ENCODE data around the gene ADGRB2.

The ADGRB2 gene

DNA sequence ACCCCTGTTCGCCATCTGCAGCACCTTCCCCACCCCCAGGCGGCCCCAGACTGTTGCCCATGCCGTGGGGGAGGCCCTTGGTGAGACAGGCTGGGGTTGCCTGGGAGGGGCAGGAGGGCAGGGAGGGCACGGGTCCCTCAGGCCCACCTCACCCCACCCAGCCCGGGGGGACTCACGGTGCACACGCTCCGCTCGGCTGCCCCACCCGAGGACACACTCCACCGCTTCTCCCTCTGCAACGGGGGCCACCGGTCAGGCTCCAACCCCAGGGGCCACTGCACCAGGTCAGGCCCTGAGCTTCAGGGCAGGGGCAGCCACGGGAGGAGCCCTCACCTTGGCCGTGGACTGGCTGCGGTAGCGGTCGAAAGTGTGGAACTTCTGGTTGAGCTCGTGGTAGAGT, 36.3 kb downstream of the ADGRB2 start:
- DNase-seq (ENCODE audit: low read depth, low spot score): no peak
- Histone ChIP-seq H3K9ac (ENCODE audit: insufficient read length, low read depth) (no peak overlapping the region), H3K36me3 (ENCODE audit: insufficient read depth, insufficient read length, low read length) (peaks cover 57% of the 10 kb centered on the region), H3K9me3 (ENCODE audit: insufficient read depth, low read length) (no peaks in the 10 kb centered on the region), H3K4me1 (ENCODE audit: insufficient read depth, insufficient read length) (peaks cover 11% of the 10 kb centered on the region), H3K4me3 (ENCODE audit: insufficient read length, low read depth) (no peak overlapping the region), H3K27me3 (ENCODE audit: insufficient read depth, insufficient read length) (no peaks in the 10 kb centered on the region)
- TF ChIP-seq SUZ12 (IDR thresholded peaks at IDR 0.05; ENCODE audit: extremely low read depth, insufficient read depth, insufficient read length) (no peak), YY1 (IDR thresholded peaks at IDR 0.05; ENCODE audit: insufficient read depth, insufficient read length) (no peak), ZNF274 (IDR thresholded peaks at IDR 0.05; ENCODE audit: low read depth, low read length) (no peak)

DNA sequence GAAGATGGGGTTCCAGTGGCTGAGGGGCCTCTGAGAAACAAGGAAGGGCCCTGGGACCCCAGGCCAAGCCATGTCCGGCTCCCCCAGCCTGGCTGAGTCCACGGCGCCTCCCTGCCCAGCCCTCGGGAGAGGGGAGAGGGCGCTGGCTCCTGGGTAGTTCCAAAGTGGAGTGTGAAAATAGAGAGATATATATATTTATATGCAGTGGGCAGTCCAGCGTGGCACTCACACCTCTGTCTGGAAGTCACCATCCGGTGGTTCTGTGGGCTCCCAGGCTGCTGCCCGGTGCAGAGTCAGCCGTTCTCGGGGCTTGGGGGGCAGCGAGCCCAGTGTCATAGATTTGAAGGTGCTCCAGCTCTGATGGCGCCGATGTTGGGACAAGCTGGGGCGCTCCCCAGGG, 36.9 kb downstream of the ADGRB2 start:
- TF ChIP-seq YY1 (IDR thresholded peaks at IDR 0.05; ENCODE audit: insufficient read depth, insufficient read length) (no peak), SUZ12 (IDR thresholded peaks at IDR 0.05; ENCODE audit: extremely low read depth, insufficient read depth, insufficient read length) (no peak), ZNF274 (IDR thresholded peaks at IDR 0.05; ENCODE audit: low read depth, low read length) (no peak)
- H3K4me1 ChIP-seq (ENCODE audit: insufficient read depth, insufficient read length): peaks cover 10% of the 10 kb centered on the region
- H3K36me3 ChIP-seq (ENCODE audit: insufficient read depth, insufficient read length, low read length): peaks cover 50% of the 10 kb centered on the region
- H3K9ac ChIP-seq (ENCODE audit: insufficient read length, low read depth): no peak overlapping the region
- H3K27me3 ChIP-seq (ENCODE audit: insufficient read depth, insufficient read length): no peaks in the 10 kb centered on the region
- DNase-seq (ENCODE audit: low read depth, low spot score): no peak
- no peaks in the 10 kb centered on the region for H3K9me3 ChIP-seq (ENCODE audit: insufficient read depth, low read length)
- H3K4me3 ChIP-seq (ENCODE audit: insufficient read length, low read depth): no peak overlapping the region

DNA sequence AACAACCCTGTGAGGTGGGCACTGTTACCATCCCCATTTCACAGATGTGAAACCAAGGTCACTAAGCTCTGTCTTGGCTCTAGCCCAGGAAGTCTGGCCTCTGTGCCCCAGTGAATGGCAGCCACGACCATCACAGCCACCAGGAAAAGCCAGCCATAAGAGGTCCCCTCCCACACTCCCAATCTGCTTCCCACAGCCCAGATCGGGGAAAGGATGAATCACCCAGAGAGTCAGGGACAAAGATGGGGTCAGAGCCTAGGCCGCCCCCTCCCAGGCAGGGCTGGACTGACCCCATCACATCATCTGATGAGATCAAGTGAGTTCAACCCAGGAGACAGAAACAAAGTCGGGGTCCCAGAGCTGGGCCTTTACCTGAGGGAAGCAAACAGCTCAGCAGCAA, 37.4 kb downstream of the ADGRB2 start:
- DNase-seq (ENCODE audit: low read depth, low spot score): no peak
- no peak overlapping the region for H3K4me3 ChIP-seq (ENCODE audit: insufficient read length, low read depth)

DNA sequence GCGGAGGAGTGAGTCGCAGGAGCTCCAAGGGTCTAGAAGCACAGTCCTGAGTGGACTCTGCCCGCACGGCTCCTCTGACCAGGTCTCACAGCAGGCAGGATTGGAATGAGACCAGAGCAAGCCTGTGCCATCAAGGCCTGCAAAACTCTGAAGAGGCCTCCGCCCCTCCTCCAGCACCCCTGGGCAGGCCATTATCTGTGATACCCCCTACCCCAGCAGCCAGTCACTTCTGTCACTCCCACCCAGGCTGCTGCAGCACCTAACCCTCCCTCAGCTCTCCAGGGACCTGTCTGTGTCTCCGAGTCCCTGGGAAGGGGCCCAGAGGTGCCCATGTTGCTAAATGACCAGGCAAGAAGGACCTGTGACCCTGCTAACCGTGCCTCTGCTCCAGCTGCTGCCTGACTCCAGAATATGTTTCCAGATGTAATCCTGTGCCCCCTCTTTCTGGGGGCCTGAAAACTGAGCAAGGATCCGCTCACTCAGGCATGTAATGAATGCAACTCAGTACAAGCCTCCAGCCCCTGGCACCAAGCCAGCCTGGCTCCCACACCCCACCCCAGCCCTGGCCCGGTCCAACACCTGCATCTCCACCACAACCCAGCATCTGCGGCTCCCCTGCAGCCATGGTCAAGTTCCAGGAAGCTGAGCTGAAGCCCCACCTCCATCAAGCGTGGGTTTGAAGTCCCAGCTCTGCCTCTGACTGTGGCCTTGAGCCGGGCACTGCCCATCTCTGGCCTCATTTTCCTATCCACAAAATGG, 38.2 kb downstream of the ADGRB2 start:
- peaks cover 10% of the 10 kb centered on the region for H3K4me1 ChIP-seq (ENCODE audit: insufficient read depth, insufficient read length)
- H3K4me3 ChIP-seq (ENCODE audit: insufficient read length, low read depth): no peak overlapping the region
- no peaks in the 10 kb centered on the region for H3K27me3 ChIP-seq (ENCODE audit: insufficient read depth, insufficient read length)
- TF ChIP-seq SUZ12 (IDR thresholded peaks at IDR 0.05; ENCODE audit: extremely low read depth, insufficient read depth, insufficient read length) (no peak), YY1 (IDR thresholded peaks at IDR 0.05; ENCODE audit: insufficient read depth, insufficient read length) (no peak), ZNF274 (IDR thresholded peaks at IDR 0.05; ENCODE audit: low read depth, low read length) (no peak)
- H3K9ac ChIP-seq (ENCODE audit: insufficient read length, low read depth): peak overlapping the region; percentile 12
- no peak for DNase-seq (ENCODE audit: low read depth, low spot score)
- H3K9me3 ChIP-seq (ENCODE audit: insufficient read depth, low read length): no peaks in the 10 kb centered on the region
- peaks cover 38% of the 10 kb centered on the region for H3K36me3 ChIP-seq (ENCODE audit: insufficient read depth, insufficient read length, low read length)

More for the DNA sequence above, 37.4 kb downstream of the ADGRB2 start:
- TF ChIP-seq SUZ12 (IDR thresholded peaks at IDR 0.05; ENCODE audit: extremely low read depth, insufficient read depth, insufficient read length) (no peak), YY1 (IDR thresholded peaks at IDR 0.05; ENCODE audit: insufficient read depth, insufficient read length) (no peak), ZNF274 (IDR thresholded peaks at IDR 0.05; ENCODE audit: low read depth, low read length) (no peak)
- no peak overlapping the region for H3K9ac ChIP-seq (ENCODE audit: insufficient read length, low read depth)
- no peaks in the 10 kb centered on the region for H3K27me3 ChIP-seq (ENCODE audit: insufficient read depth, insufficient read length)
- no peaks in the 10 kb centered on the region for H3K9me3 ChIP-seq (ENCODE audit: insufficient read depth, low read length)
- H3K4me1 ChIP-seq (ENCODE audit: insufficient read depth, insufficient read length): peaks cover 10% of the 10 kb centered on the region
- H3K36me3 ChIP-seq (ENCODE audit: insufficient read depth, insufficient read length, low read length): peaks cover 45% of the 10 kb centered on the region

DNA sequence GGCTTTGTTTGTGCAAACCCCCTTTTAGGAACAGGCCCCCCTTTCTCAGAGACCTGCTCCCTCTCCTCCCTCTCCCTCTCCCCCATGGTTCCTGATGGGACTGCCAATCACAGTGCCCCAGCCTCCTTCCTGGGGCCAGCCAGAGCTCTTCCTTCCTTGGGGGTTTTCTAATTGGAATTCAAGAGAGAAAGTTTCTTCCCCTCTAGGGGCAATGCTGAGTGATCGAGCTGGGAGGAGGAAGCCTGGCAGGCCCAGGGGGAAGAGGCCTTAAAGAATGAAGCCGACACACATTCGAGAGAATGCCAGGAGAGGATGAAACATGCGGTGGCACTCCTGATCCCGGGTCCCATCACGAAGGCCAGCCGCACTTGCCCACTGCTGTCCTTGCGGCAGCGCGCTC, 39.0 kb downstream of the ADGRB2 start:
- Histone ChIP-seq H3K9ac (ENCODE audit: insufficient read length, low read depth) (no peak overlapping the region), H3K36me3 (ENCODE audit: insufficient read depth, insufficient read length, low read length) (peaks cover 30% of the 10 kb centered on the region), H3K4me3 (ENCODE audit: insufficient read length, low read depth) (no peak overlapping the region), H3K4me1 (ENCODE audit: insufficient read depth, insufficient read length) (peaks cover 10% of the 10 kb centered on the region), H3K27me3 (ENCODE audit: insufficient read depth, insufficient read length) (no peaks in the 10 kb centered on the region), H3K9me3 (ENCODE audit: insufficient read depth, low read length) (no peaks in the 10 kb centered on the region)
- TF ChIP-seq SUZ12 (IDR thresholded peaks at IDR 0.05; ENCODE audit: extremely low read depth, insufficient read depth, insufficient read length): no peak
- TF ChIP-seq ZNF274 (IDR thresholded peaks at IDR 0.05; ENCODE audit: low read depth, low read length): no peak
- TF ChIP-seq YY1 (IDR thresholded peaks at IDR 0.05; ENCODE audit: insufficient read depth, insufficient read length): no peak
- no peak for DNase-seq (ENCODE audit: low read depth, low spot score)

DNA sequence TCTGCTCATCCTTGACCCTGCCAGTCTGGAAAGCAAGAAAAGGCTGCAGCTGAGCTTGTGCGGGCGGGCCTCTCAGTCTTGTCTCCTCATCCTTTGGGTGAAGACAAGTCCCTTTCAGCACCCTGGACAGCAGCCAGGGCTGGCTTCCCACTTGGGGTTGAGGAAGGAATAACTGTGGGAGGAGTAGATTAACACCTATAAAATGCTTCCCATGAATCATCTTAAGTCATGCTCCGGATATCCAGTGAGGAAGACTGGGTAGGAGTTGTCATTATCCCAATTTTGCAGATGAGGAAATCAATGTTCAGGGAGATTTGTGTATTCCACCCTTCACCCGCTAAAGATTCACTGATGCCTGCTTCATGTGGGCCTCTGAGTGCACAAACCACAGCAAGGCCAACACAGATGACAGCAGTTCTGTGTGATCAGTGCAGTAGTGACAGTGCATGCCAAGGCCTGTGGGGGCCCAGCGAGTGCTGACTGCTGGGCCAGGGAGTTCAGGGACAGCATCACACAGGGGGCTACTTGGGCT, 40.2 kb downstream of the ADGRB2 start:
- Histone ChIP-seq H3K9ac (ENCODE audit: insufficient read length, low read depth) (no peak overlapping the region), H3K4me3 (ENCODE audit: insufficient read length, low read depth) (no peak overlapping the region), H3K9me3 (ENCODE audit: insufficient read depth, low read length) (no peaks in the 10 kb centered on the region), H3K4me1 (ENCODE audit: insufficient read depth, insufficient read length) (peaks cover 13% of the 10 kb centered on the region), H3K36me3 (ENCODE audit: insufficient read depth, insufficient read length, low read length) (peaks cover 23% of the 10 kb centered on the region), H3K27me3 (ENCODE audit: insufficient read depth, insufficient read length) (no peaks in the 10 kb centered on the region)
- TF ChIP-seq YY1 (IDR thresholded peaks at IDR 0.05; ENCODE audit: insufficient read depth, insufficient read length) (no peak), ZNF274 (IDR thresholded peaks at IDR 0.05; ENCODE audit: low read depth, low read length) (no peak), SUZ12 (IDR thresholded peaks at IDR 0.05; ENCODE audit: extremely low read depth, insufficient read depth, insufficient read length) (no peak)
- DNase-seq (ENCODE audit: low read depth, low spot score): peak; percentile 79

DNA sequence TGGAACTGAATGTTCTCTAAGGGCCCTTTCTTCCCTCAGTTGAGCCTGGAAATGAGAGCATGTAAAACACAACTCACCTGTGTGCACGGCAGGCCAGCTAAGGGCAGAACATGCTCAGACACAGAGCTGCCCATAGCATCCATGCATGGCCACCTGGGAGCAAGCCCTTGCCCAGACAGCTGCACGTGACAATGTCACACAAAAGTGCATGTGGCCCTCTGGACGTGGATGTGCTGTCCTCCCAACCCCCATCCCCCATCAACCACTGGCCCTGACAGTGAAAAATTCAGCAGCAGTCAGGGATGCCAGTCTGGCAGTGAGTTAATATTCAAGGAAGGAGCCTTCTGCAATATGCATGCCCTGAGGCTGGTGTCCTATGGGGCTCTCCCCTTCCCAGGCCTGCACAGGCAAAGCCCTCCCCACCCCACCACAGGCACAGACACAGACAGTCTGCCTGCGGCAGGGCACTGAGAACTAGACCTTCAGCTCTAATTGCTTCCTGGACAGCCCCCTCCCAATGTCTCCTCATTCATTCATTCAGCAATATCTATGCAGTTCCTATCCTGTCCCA, 45.7 kb downstream of the ADGRB2 start:
- no peak for DNase-seq (ENCODE audit: low read depth, low spot score)
- TF ChIP-seq ZNF274 (IDR thresholded peaks at IDR 0.05; ENCODE audit: low read depth, low read length) (no peak), SUZ12 (IDR thresholded peaks at IDR 0.05; ENCODE audit: extremely low read depth, insufficient read depth, insufficient read length) (no peak), YY1 (IDR thresholded peaks at IDR 0.05; ENCODE audit: insufficient read depth, insufficient read length) (no peak)
- no peak overlapping the region for H3K4me3 ChIP-seq (ENCODE audit: insufficient read length, low read depth)

More for the DNA sequence above, 45.7 kb downstream of the ADGRB2 start:
- H3K4me1 ChIP-seq (ENCODE audit: insufficient read depth, insufficient read length): peaks cover 28% of the 10 kb centered on the region
- H3K27me3 ChIP-seq (ENCODE audit: insufficient read depth, insufficient read length): no peaks in the 10 kb centered on the region
- no peaks in the 10 kb centered on the region for H3K36me3 ChIP-seq (ENCODE audit: insufficient read depth, insufficient read length, low read length)
- no peaks in the 10 kb centered on the region for H3K9me3 ChIP-seq (ENCODE audit: insufficient read depth, low read length)
- no peak overlapping the region for H3K9ac ChIP-seq (ENCODE audit: insufficient read length, low read depth)
